Neural cell (in vitro differentiated cells): ENCODE measurements around the gene OGFR. TPM values are rescaled to one million over a fixed set of nuclear protein-coding genes. Genes with fewer than 3 reads are reported as not detected.

Experiments
- H2AFZ ChIP-seq: fragments of 200-600, 300-800 bp; sonication (generic), shearing (Covaris generic); 2 replicates; pipeline ENCODE4 v1.6.0; 2014; ENCODE audit warnings: low read depth, mild to moderate bottlenecking, antibody characterized with exemption, low read length, moderate library complexity
- H3F3A ChIP-seq: fragments of 200-600 bp; shearing (Covaris generic); 2 replicates; pipeline ENCODE4 v1.6.1; 2016; ENCODE audit warnings: mild to moderate bottlenecking, moderate library complexity, mixed read lengths, antibody characterized with exemption, low read length; ENCODE audit not compliant: insufficient read depth, poor library complexity, severe bottlenecking
- H3K27ac ChIP-seq: fragments of 200-600, 300-800 bp; sonication (generic), shearing (Covaris generic); 2 replicates; pipeline ENCODE4 v1.5.1; 2014; ENCODE audit warnings: mild to moderate bottlenecking, low read length, moderate library complexity
- H3K27me3 ChIP-seq: fragments of 300-800, 200-600 bp; sonication (generic), shearing (Covaris generic); 2 replicates; pipeline ENCODE4 v1.6.0; 2014; ENCODE audit warnings: mild to moderate bottlenecking, low read depth, low read length, moderate library complexity; ENCODE audit not compliant: insufficient read depth
- H3K36me3 ChIP-seq: fragments of 300-800, 200-600 bp; sonication (generic), shearing (Covaris generic); 2 replicates; pipeline ENCODE4 v1.5.1; 2014; ENCODE audit warnings: mild to moderate bottlenecking, antibody characterized with exemption, low read length, moderate library complexity; ENCODE audit not compliant: insufficient read depth
- H3K4me2 ChIP-seq: fragments of 300-800, 200-600 bp; sonication (generic), shearing (Covaris generic); 2 replicates; pipeline ENCODE4 v1.6.0; 2014; ENCODE audit warnings: mild to moderate bottlenecking, low read length
- H3K4me3 ChIP-seq: fragments of 300-800, 200-600 bp; sonication (generic), shearing (Covaris generic); 2 replicates; pipeline ENCODE4 v1.5.1; 2014; ENCODE audit warnings: mild to moderate bottlenecking, low read length, moderate library complexity
- H3K79me2 ChIP-seq: fragments of 200-600 bp; shearing (Covaris generic); replicated peaks from 2 replicates; pipeline ENCODE4 v1.6.0; 2014; ENCODE audit warnings: mild to moderate bottlenecking, low read length, moderate library complexity; ENCODE audit not compliant: insufficient read depth
- H3K9ac ChIP-seq: fragments of 300-800, 200-600 bp; sonication (generic), shearing (Covaris generic); 2 replicates; pipeline ENCODE4 v1.6.1; 2016; ENCODE audit warnings: mild to moderate bottlenecking, low read length, mixed read lengths
- H3K9me2 ChIP-seq: fragments of 200-600 bp; shearing (Covaris generic); 2 replicates; pipeline ENCODE4 v1.6.1; 2016; ENCODE audit warnings: mild to moderate bottlenecking, low read length, mixed read lengths; ENCODE audit not compliant: insufficient read depth
- H3K9me3 ChIP-seq: fragments of 200-600, 300-800 bp; sonication (generic), shearing (Covaris generic); 2 replicates; pipeline ENCODE4 v1.6.1; 2016; ENCODE audit warnings: mild to moderate bottlenecking, mixed run types, low read length, moderate library complexity, mixed read lengths
- H4K20me1 ChIP-seq: fragments of 200-600 bp; shearing (Covaris generic); 2 replicates; pipeline ENCODE4 v1.6.1; 2016; ENCODE audit warnings: mild to moderate bottlenecking, mixed run types; ENCODE audit not compliant: insufficient read depth
- CTCF ChIP-seq: fragments of 450-650 bp; IDR thresholded peaks from 2 replicates; pipeline ENCODE4 v1.5.1; 2014; ENCODE audit warnings: antibody characterized with exemption, mild to moderate bottlenecking, moderate library complexity; ENCODE audit not compliant: poor library complexity, severe bottlenecking
- EP300 ChIP-seq: fragments of 450-650 bp; conservative IDR thresholded peaks from 2 replicates; pipeline ENCODE4 v1.6.1; 2014; ENCODE audit warnings: antibody characterized with exemption, mild to moderate bottlenecking, moderate library complexity; ENCODE audit not compliant: poor library complexity, severe bottlenecking
- EZH2 ChIP-seq: fragments of 200-600, 300-800 bp; shearing (Covaris generic), sonication (generic); IDR thresholded peaks from 2 replicates; pipeline ENCODE4 v1.6.1; 2014; ENCODE audit warnings: antibody characterized with exemption, low read length, borderline replicate concordance, mild to moderate bottlenecking; ENCODE audit not compliant: insufficient read depth, poor library complexity, severe bottlenecking
- MXI1 ChIP-seq: fragments of 450-650 bp; conservative IDR thresholded peaks from 2 replicates; pipeline ENCODE4 v1.6.1; 2014; ENCODE audit warnings: antibody characterized with exemption, mild to moderate bottlenecking; ENCODE audit not compliant: poor library complexity, severe bottlenecking
- POLR2AphosphoS5 ChIP-seq: IDR thresholded peaks from 2 replicates; pipeline ENCODE4 v1.6.1; 2012
- RAD21 ChIP-seq: fragments of 450-650 bp; conservative IDR thresholded peaks from 2 replicates; pipeline ENCODE4 v1.6.1; 2014; ENCODE audit warnings: antibody characterized with exemption, mild to moderate bottlenecking, moderate library complexity
- REST ChIP-seq: IDR thresholded peaks from 2 replicates; pipeline ENCODE4 v1.6.1; 2012; ENCODE audit warnings: borderline replicate concordance
- SMC3 ChIP-seq: fragments of 450-650 bp; conservative IDR thresholded peaks from 2 replicates; pipeline ENCODE4 v1.6.1; 2014; ENCODE audit warnings: antibody characterized with exemption, mild to moderate bottlenecking, moderate library complexity; ENCODE audit not compliant: poor library complexity
- TAF1 ChIP-seq: IDR thresholded peaks from 2 replicates; pipeline ENCODE4 v1.6.1; 2012; ENCODE audit warnings: low read depth
- polyA plus RNA-seq: library from polyadenylated mRNA; depleted of rRNA; stranded (reverse); fragments of >200 nt; gene quantifications from 2 replicates; pipeline ENCODE4 v1.2.3, GENCODE V29; 2014

Gene OGFR
- polyA plus RNA-seq, 1 donor from 2014 or later = 15.6 TPM

- Histone ChIP-seq H3K4me2 (no peak overlapping the region), H3K36me3 (no peaks in the 10 kb centered on the region), H3F3A (no peaks in the 10 kb centered on the region), H3K79me2 (no peaks in the 10 kb centered on the region), H3K4me3 (no peak overlapping the region), H3K9me2 (no peaks in the 10 kb centered on the region), H4K20me1 (no peaks in the 10 kb centered on the region), H2AFZ (no peak overlapping the region), H3K27ac (no peak overlapping the region), H3K9me3 (no peaks in the 10 kb centered on the region), H3K27me3 (no peaks in the 10 kb centered on the region), H3K9ac (no peak overlapping the region)
- TF ChIP-seq TAF1 (no peak), MXI1 (no peak), RAD21 (no peak), SMC3 (no peak), REST (no peak), EZH2 (no peak), CTCF (no peak), POLR2AphosphoS5 (no peak)
Observed at GRCh38 chr20:62772619-62772989, 32.0 kb upstream of the OGFR start.

- TF ChIP-seq EZH2 (no peak), REST (no peak), SMC3 (no peak), EP300 (no peak), MXI1 (no peak), TAF1 (no peak), RAD21 (no peak), POLR2AphosphoS5 (no peak), CTCF (no peak)
- Histone ChIP-seq H3K79me2 (no peaks in the 10 kb centered on the region), H2AFZ (no peak overlapping the region), H3K9ac (no peak overlapping the region), H3K36me3 (no peaks in the 10 kb centered on the region), H3F3A (no peaks in the 10 kb centered on the region), H3K9me2 (no peaks in the 10 kb centered on the region), H3K27ac (peak overlapping the region; percentile 68), H3K4me2 (no peak overlapping the region), H3K9me3 (no peaks in the 10 kb centered on the region), H4K20me1 (no peaks in the 10 kb centered on the region), H3K27me3 (no peaks in the 10 kb centered on the region), H3K4me3 (no peak overlapping the region)
Observed at GRCh38 chr20:62772990-62773844, 31.4 kb upstream of the OGFR start.
